GM12875 (cell line): ENCODE measurements around the gene LRP1B.

ENCODE experiments used
- H3K4me3 ChIP-seq: one replicate; pipeline ENCODE4 v1.5.1; 2011; ENCODE audit warnings: low read depth, low read length, control low read depth
- CTCF ChIP-seq: IDR thresholded peaks from 2 replicates; pipeline ENCODE4 v1.5.1; 2011; ENCODE audit warnings: low read depth, mild to moderate bottlenecking, control low read depth, inconsistent platforms, low read length, moderate library complexity, borderline replicate concordance; ENCODE audit not compliant: insufficient read depth

LRP1B gene

DNA sequence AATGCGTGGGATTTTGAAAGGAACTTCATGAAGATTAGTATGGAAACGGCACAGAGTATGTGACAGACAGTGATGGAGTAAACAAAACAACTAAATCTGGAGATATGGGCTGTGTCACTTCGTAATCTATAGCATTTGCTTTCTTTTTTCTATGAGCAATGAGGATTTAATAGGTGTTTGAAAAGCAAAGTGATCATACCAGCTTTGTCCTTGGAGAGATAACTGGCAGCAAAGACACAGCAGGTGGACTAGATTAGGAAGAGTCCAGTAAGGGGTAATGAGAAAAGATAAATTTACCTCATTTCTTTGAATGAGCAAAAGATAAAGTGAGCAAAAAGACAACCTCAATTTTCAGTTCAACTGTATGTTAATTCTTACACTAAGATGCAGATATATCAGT, 199.0 kb downstream of the LRP1B start:
- H3K4me3 ChIP-seq = no peak overlapping the region
- no peak for TF ChIP-seq CTCF

GRCh38 chr2:141930803-141931202, 200.0 kb downstream of the LRP1B start:
- H3K4me3 ChIP-seq = no peak overlapping the region
- no peak for TF ChIP-seq CTCF

- TF ChIP-seq CTCF = no peak
- H3K4me3 ChIP-seq = no peak overlapping the region
Observed at GRCh38 chr2:141929331-141930252, 201.2 kb downstream of the LRP1B start.

DNA sequence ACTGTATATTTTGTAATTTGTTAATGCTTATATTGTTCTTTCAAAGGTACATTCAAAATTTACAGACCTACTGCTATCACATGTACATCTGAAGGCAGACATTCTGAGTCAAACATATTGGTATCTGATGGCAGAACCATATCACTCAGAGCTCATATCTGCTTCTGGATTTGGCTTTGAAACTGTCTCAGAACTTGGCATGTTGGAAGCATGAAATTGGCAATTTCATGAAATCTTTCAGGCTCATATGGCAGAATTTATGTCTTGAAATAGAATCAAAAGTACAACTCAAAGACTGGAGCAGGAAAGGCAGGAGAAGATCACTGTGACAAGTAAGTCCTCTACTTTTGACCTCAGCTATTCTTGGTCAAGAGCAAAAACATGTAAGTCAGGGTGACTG, 202.3 kb downstream of the LRP1B start:
- no peak overlapping the region for H3K4me3 ChIP-seq
- TF ChIP-seq CTCF = no peak

- TF ChIP-seq CTCF = no peak
- H3K4me3 ChIP-seq = no peak overlapping the region
Observed at GRCh38 chr2:141927536-141927935, 203.3 kb downstream of the LRP1B start.

- no peak for TF ChIP-seq CTCF
- no peak overlapping the region for H3K4me3 ChIP-seq
Observed at GRCh38 chr2:141925511-141925910, 205.3 kb downstream of the LRP1B start.

- H3K4me3 ChIP-seq = no peak overlapping the region
- TF ChIP-seq CTCF = no peak
Observed at GRCh38 chr2:141923657-141924056, 207.2 kb downstream of the LRP1B start.
